Parathyroid adenoma (tissue), 2 donors: ENCODE measurements around the gene BIRC7.

Experiments
- H2AFZ ChIP-seq: fragments of 300-600 bp; sonication (generic); one replicate; pipeline ENCODE4 v1.7.0; 2017; ENCODE audit warnings: antibody characterized with exemption, mild to moderate bottlenecking
- H3K27ac ChIP-seq: fragments of 300-600 bp; sonication (generic); one replicate; pipeline ENCODE4 v1.7.0; 2017
- H3K27me3 ChIP-seq: fragments of 300-600 bp; sonication (generic); one replicate; pipeline ENCODE4 v1.7.0; 2017; ENCODE audit warnings: low read length; ENCODE audit not compliant: control insufficient read depth, insufficient read depth
- H3K36me3 ChIP-seq: fragments of 300-600 bp; sonication (generic); one replicate; pipeline ENCODE4 v1.7.0; 2017; ENCODE audit warnings: low read length; ENCODE audit not compliant: control insufficient read depth, insufficient read depth
- H3K4me1 ChIP-seq: fragments of 300-600 bp; sonication (generic); one replicate; pipeline ENCODE4 v1.7.0; 2017; ENCODE audit warnings: control low read depth
- H3K4me2 ChIP-seq: fragments of 300-600 bp; sonication (generic); one replicate; pipeline ENCODE4 v1.7.0; 2017; ENCODE audit warnings: low read length
- H3K4me3 ChIP-seq: fragments of 300-600 bp; sonication (generic); one replicate; pipeline ENCODE4 v1.7.0; 2017; ENCODE audit warnings: low read depth, low read length
- H3K79me2 ChIP-seq: fragments of 300-600 bp; sonication (generic); one replicate; pipeline ENCODE4 v1.7.0; 2017; ENCODE audit warnings: control low read depth
- H3K9ac ChIP-seq: fragments of 300-600 bp; sonication (generic); one replicate; pipeline ENCODE4 v1.7.0; 2017; ENCODE audit warnings: mild to moderate bottlenecking
- H3K9me3 ChIP-seq: fragments of 300-600 bp; sonication (generic); one replicate; pipeline ENCODE4 v1.7.0; 2017; ENCODE audit warnings: low read length; ENCODE audit not compliant: control insufficient read depth
- CTCF ChIP-seq: fragments of 300-600 bp; sonication (generic); IDR thresholded peaks from one replicate; pipeline ENCODE4 v1.7.0; 2017; ENCODE audit warnings: antibody characterized with exemption, mild to moderate bottlenecking
- donor health status: primary hyperparathyroidism.

BIRC7 gene

GRCh38 chr20:63278661-63279060, 43.0 kb downstream of the BIRC7 start:
- no peaks in the 10 kb centered on the region for H3K4me1 ChIP-seq
- no peak for TF ChIP-seq CTCF
- no peak overlapping the region for H3K4me2 ChIP-seq
- H3K36me3 ChIP-seq: no peaks in the 10 kb centered on the region
- H2AFZ ChIP-seq: no peak overlapping the region
- no peaks in the 10 kb centered on the region for H3K27me3 ChIP-seq
- H3K27ac ChIP-seq: no peak overlapping the region
- peaks cover 7% of the 10 kb centered on the region for H3K79me2 ChIP-seq
- H3K9ac ChIP-seq: no peak overlapping the region
- no peak overlapping the region for H3K4me3 ChIP-seq
- no peaks in the 10 kb centered on the region for H3K9me3 ChIP-seq

GRCh38 chr20:63279931-63280330, 44.2 kb downstream of the BIRC7 start:
- H3K27ac ChIP-seq: no peak overlapping the region
- H3K4me1 ChIP-seq: no peaks in the 10 kb centered on the region
- peaks cover 3% of the 10 kb centered on the region for H3K79me2 ChIP-seq
- H3K9me3 ChIP-seq: no peaks in the 10 kb centered on the region
- no peak overlapping the region for H3K9ac ChIP-seq
- no peaks in the 10 kb centered on the region for H3K27me3 ChIP-seq
- no peak for TF ChIP-seq CTCF
- no peak overlapping the region for H3K4me3 ChIP-seq
- no peak overlapping the region for H3K4me2 ChIP-seq
- no peaks in the 10 kb centered on the region for H3K36me3 ChIP-seq
- H2AFZ ChIP-seq: no peak overlapping the region

GRCh38 chr20:63280371-63280770, 44.7 kb downstream of the BIRC7 start:
- Histone ChIP-seq H3K79me2 (peaks cover 3% of the 10 kb centered on the region), H3K9me3 (no peaks in the 10 kb centered on the region), H3K9ac (no peak overlapping the region), H3K4me3 (no peak overlapping the region), H2AFZ (no peak overlapping the region), H3K4me2 (no peak overlapping the region), H3K27ac (no peak overlapping the region), H3K36me3 (no peaks in the 10 kb centered on the region), H3K27me3 (no peaks in the 10 kb centered on the region), H3K4me1 (no peaks in the 10 kb centered on the region)
- no peak for TF ChIP-seq CTCF

GRCh38 chr20:63280929-63281545, 45.3 kb downstream of the BIRC7 start:
- H3K79me2 ChIP-seq: peaks cover 3% of the 10 kb centered on the region
- no peak overlapping the region for H2AFZ ChIP-seq
- H3K4me2 ChIP-seq: no peak overlapping the region
- no peak overlapping the region for H3K27ac ChIP-seq
- no peaks in the 10 kb centered on the region for H3K36me3 ChIP-seq
- no peak overlapping the region for H3K4me3 ChIP-seq
- no peaks in the 10 kb centered on the region for H3K9me3 ChIP-seq
- no peaks in the 10 kb centered on the region for H3K4me1 ChIP-seq
- H3K9ac ChIP-seq: no peak overlapping the region
- peak; percentile 6 for TF ChIP-seq CTCF
- no peaks in the 10 kb centered on the region for H3K27me3 ChIP-seq
